D721Med (cell line): ENCODE data around the gene TAOK1.
A peak's percentile ranks its signal among the peaks of the same experiment; 100 is the strongest.
"Not testable (repeated sequence)": the region's sequence is repeated elsewhere in the genome, so short reads cannot be mapped to it uniquely, and the experiment has no call there.

Experiments used
- DNase-seq: peaks from one replicate; pipeline ENCODE4 v3.0.0; 2011; ENCODE audit warnings: low spot score; ENCODE audit not compliant: insufficient read length
- FAIRE-seq: peaks from 2 replicates; lab custom pipeline; 2011; peaks lifted over from hg19 to GRCh38; lab: Jason Lieb, UNC
- CTCF ChIP-seq: IDR thresholded peaks from 2 replicates; pipeline ENCODE4 v1.5.1; 2012; ENCODE audit warnings: mild to moderate bottlenecking, control low read depth; ENCODE audit not compliant: insufficient read depth; ENCODE audit errors: missing control alignments

Gene TAOK1

GRCh38 chr17:29557739-29558116 is 167.6 kb downstream of the TAOK1 start:
- FAIRE-seq: no peak
- no peak for TF ChIP-seq CTCF
- no peak for DNase-seq

GRCh38 chr17:29558139-29558538 is 168.0 kb downstream of the TAOK1 start:
- FAIRE-seq, DNase-seq: not testable (repeated sequence)

GRCh38 chr17:29559640-29560039 is 169.5 kb downstream of the TAOK1 start:
- FAIRE-seq (no peak), DNase-seq (no peak)
- no peak for TF ChIP-seq CTCF

GRCh38 chr17:29560316-29560715 is 170.2 kb downstream of the TAOK1 start:
- DNase-seq (peak; percentile 87), FAIRE-seq (peak; percentile 80)
- no peak for TF ChIP-seq CTCF

GRCh38 chr17:29561554-29562517 is 171.7 kb downstream of the TAOK1 start:
- TF ChIP-seq CTCF: no peak
- FAIRE-seq (no peak), DNase-seq (no peak)

GRCh38 chr17:29562615-29563014 is 172.5 kb downstream of the TAOK1 start:
- FAIRE-seq: no peak
- TF ChIP-seq CTCF: no peak
- DNase-seq: no peak

- DNase-seq (no peak), FAIRE-seq (no peak)
- TF ChIP-seq CTCF: no peak
Observed at GRCh38 chr17:29563816-29564215, 173.7 kb downstream of the TAOK1 start.
